HepG2 (cell line): ENCODE measurements around the gene CD28. TPM values are rescaled to one million over a fixed set of nuclear protein-coding genes. Genes with fewer than 3 reads are reported as not detected.

Experiments
- DNMT3B ChIP-seq: conservative IDR thresholded peaks from 2 replicates; pipeline ENCODE4 v1.6.1; 2016; ENCODE audit warnings: missing biosample characterization, control low read depth
- JUNB ChIP-seq: sonication (generic); formaldehyde crosslinking; IDR thresholded peaks from 2 replicates; pipeline ENCODE4 v1.8.0; 2022; ENCODE audit warnings: missing genetic modification reagents, mild to moderate bottlenecking, borderline replicate concordance
- MAX ChIP-seq: IDR thresholded peaks from 2 replicates; pipeline ENCODE4 v1.6.1; 2012; ENCODE audit warnings: inconsistent platforms
- PBX3 ChIP-seq: sonication (generic); formaldehyde crosslinking; IDR thresholded peaks from 2 replicates; pipeline ENCODE4 v1.8.1; 2023; ENCODE audit warnings: missing genetic modification reagents, inconsistent platforms, borderline replicate concordance
- RORA ChIP-seq: sonication (generic); formaldehyde crosslinking; IDR thresholded peaks from 2 replicates; pipeline ENCODE4 v1.5.0; 2020; ENCODE audit warnings: mild to moderate bottlenecking, missing genetic modification reagents, moderate library complexity
- SETDB1 ChIP-seq: sonication (generic); formaldehyde crosslinking; IDR thresholded peaks from 2 replicates; pipeline ENCODE4 v1.5.1; 2020; ENCODE audit warnings: missing genetic modification reagents, mild to moderate bottlenecking, borderline replicate concordance
- SNAPC4 ChIP-seq: sonication (generic); formaldehyde crosslinking; IDR thresholded peaks from 2 replicates; pipeline ENCODE4 v1.4.0; 2020; ENCODE audit warnings: mild to moderate bottlenecking, missing genetic modification reagents
- STAT6 ChIP-seq: sonication (generic); formaldehyde crosslinking; IDR thresholded peaks from 2 replicates; pipeline ENCODE4 v1.4.0; 2020; ENCODE audit warnings: missing genetic modification reagents, mild to moderate bottlenecking, borderline replicate concordance
- TAF1 ChIP-seq: sonication (generic); formaldehyde crosslinking; IDR thresholded peaks from 2 replicates; pipeline ENCODE4 v1.4.0; 2020; ENCODE audit warnings: missing genetic modification reagents
- TAF15 ChIP-seq: fragments of 200-400 bp; formaldehyde crosslinking; IDR thresholded peaks from one replicate; pipeline ENCODE4 v1.6.1; 2018; ENCODE audit warnings: mild to moderate bottlenecking, low read depth, low read length; ENCODE audit not compliant: poor library complexity, severe bottlenecking
- TCF7L2 ChIP-seq: IDR thresholded peaks from 2 replicates; pipeline ENCODE4 v1.6.1; 2011; ENCODE audit warnings: mild to moderate bottlenecking, low read depth, low read length, moderate library complexity
- ZNF652 ChIP-seq: IDR thresholded peaks from 2 replicates; pipeline ENCODE4 v1.6.1; 2016; ENCODE audit warnings: low read depth, borderline replicate concordance
- ZSCAN29 ChIP-seq: sonication (generic); formaldehyde crosslinking; conservative IDR thresholded peaks from 2 replicates; pipeline ENCODE4 v1.4.0; 2020; ENCODE audit warnings: mild to moderate bottlenecking, missing genetic modification reagents
- ZZZ3 ChIP-seq: sonication (generic); formaldehyde crosslinking; IDR thresholded peaks from 2 replicates; pipeline ENCODE4 v1.4.0; 2020; ENCODE audit warnings: missing genetic modification reagents, mild to moderate bottlenecking, borderline replicate concordance
- polyA plus RNA-seq, 8 experiments: library from polyadenylated mRNA; depleted of rRNA in 3 of 8; stranded (reverse) in 7 of 8; unstranded in 1 of 8; fragments of >200 nt; fragmentation: Illumina TruSeq in 4 of 8; extraction: Trizol in 4 of 8; gene quantifications; 2 replicates each; pipeline versions ENCODE4 v1.2.1 to v1.2.3, GENCODE V29; 2011 to 2016; ENCODE audit warnings: low read depth in 4 of 8, missing spikeins in 1 of 8, mixed read lengths in 1 of 8; ENCODE audit not compliant: insufficient read depth in 1 of 8
- total RNA-seq, 5 experiments: library from RNA; depleted of rRNA; stranded (reverse); fragments of >200 nt; fragmentation: Illumina TruSeq; extraction: Trizol; gene quantifications; 2 replicates each; pipeline ENCODE4 v1.2.3, GENCODE V29; 2016; ENCODE audit warnings: low read depth in 1 of 5
- TF ChIP-seq, protein P1 (sequence below): sonication (generic); formaldehyde crosslinking; IDR thresholded peaks from 2 replicates; pipeline ENCODE4 v1.4.0; 2020; ENCODE audit warnings: missing genetic modification reagents; ENCODE audit errors: not compliant biosample characterization
- TF ChIP-seq, protein P2 (sequence below): sonication (generic); formaldehyde crosslinking; IDR thresholded peaks from 2 replicates; pipeline ENCODE4 v1.4.0; 2020; ENCODE audit warnings: missing genetic modification reagents
- TF ChIP-seq, protein P3 (sequence below): sonication (generic); formaldehyde crosslinking; IDR thresholded peaks from 2 replicates; pipeline ENCODE4 v1.5.0; 2020; ENCODE audit warnings: missing genetic modification reagents, mild to moderate bottlenecking, borderline replicate concordance

The CD28 gene
- total and polyA plus RNA-seq, 2 of the 13 experiments (the other 11 are each of a cell fraction or from before 2014, with no cell fraction given) = not detected

DNA sequence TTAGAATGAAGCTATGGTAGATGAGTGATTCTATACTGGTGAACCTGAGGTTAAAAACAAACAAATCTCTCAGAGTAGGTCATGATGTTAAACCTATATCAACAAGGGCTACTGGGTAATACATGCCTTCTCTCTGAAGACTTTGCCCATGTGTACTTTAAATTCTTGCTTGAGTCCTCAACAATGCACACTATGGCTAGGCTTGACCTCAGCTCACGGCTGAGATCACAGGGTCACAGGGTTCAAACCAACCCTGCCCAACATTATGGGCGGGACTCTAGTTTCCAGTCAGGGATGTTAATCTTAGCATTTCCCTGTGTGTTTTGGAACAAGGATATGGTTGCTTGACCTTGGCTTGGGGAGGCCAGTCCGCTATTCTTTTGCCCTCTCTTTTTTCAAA, 7.7 kb downstream of the CD28 start (continued):
- TF ChIP-seq SNAPC4 (CRISPR knock-in tag) (no peak), DNMT3B (no peak), STAT6 (CRISPR knock-in tag) (no peak), JUNB (CRISPR knock-in tag) (no peak), TAF1 (CRISPR knock-in tag) (no peak), TAF15 (no peak), PBX3 (CRISPR knock-in tag) (no peak), ZSCAN29 (CRISPR knock-in tag) (no peak), TCF7L2 (no peak), SETDB1 (no peak), ZZZ3 (no peak), RORA (no peak), ZNF652 (CRISPR knock-in tag) (peak; percentile 61), MAX (0 out of 2 replicates have a peak, but pooled peaks have one; percentile 28)
- TF ChIP-seq, protein P1, sequence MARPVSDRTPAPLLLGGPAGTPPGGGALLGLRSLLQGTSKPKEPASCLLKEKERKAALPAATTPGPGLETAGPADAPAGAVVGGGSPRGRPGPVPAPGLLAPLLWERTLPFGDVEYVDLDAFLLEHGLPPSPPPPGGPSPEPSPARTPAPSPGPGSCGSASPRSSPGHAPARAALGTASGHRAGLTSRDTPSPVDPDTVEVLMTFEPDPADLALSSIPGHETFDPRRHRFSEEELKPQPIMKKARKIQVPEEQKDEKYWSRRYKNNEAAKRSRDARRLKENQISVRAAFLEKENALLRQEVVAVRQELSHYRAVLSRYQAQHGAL = no peak
- TF ChIP-seq, protein P2, sequence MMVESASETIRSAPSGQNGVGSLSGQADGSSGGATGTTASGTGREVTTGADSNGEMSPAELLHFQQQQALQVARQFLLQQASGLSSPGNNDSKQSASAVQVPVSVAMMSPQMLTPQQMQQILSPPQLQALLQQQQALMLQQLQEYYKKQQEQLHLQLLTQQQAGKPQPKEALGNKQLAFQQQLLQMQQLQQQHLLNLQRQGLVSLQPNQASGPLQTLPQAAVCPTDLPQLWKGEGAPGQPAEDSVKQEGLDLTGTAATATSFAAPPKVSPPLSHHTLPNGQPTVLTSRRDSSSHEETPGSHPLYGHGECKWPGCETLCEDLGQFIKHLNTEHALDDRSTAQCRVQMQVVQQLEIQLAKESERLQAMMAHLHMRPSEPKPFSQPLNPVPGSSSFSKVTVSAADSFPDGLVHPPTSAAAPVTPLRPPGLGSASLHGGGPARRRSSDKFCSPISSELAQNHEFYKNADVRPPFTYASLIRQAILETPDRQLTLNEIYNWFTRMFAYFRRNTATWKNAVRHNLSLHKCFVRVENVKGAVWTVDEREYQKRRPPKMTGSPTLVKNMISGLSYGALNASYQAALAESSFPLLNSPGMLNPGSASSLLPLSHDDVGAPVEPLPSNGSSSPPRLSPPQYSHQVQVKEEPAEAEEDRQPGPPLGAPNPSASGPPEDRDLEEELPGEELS (CRISPR knock-in tag) = peak; percentile 30; the same call in 1 of the 2 replicates
- TF ChIP-seq, protein P3, sequence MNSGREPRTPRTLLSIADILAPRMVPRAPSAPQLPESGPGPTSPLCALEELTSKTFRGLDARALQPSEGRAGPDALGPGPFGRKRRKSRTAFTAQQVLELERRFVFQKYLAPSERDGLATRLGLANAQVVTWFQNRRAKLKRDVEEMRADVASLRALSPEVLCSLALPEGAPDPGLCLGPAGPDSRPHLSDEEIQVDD = no peak
